Gastrocnemius medialis (tissue), 4 donors: ENCODE measurements around the gene CNTN2. TPM values are rescaled to one million over a fixed set of nuclear protein-coding genes. Genes with fewer than 3 reads are reported as not detected.

Experiments
- ATAC-seq, 2 donors: fragments of 150-250 bp; one replicate each; pipeline ENCODE4 v1.9.1; 2016
- DNase-seq, 2 donors: peaks; one replicate each; pipeline ENCODE4 v3.0.0-alpha.2; 2019
- H3K27ac ChIP-seq, 4 donors: fragments of 200-600 bp; sonication (generic); 1 replicate in 1 of 4; 2 replicates in 3 of 4; pipeline ENCODE4 v1.5.1; 2016 to 2018; ENCODE audit warnings: mild to moderate bottlenecking in 2 of 4, moderate library complexity in 1 of 4
- H3K27me3 ChIP-seq, 3 donors: fragments of 200-600 bp; sonication (generic) in 2 of 3; 1 replicate in 1 of 3; 2 replicates in 2 of 3; pipeline versions ENCODE4 v1.5.1 to v1.6.0; 2016 to 2019; ENCODE audit warnings: mild to moderate bottlenecking in 1 of 3, moderate library complexity in 1 of 3
- H3K36me3 ChIP-seq, 2 donors: fragments of 200-600 bp; sonication (generic) in 1 of 2; one replicate each; pipeline ENCODE4 v1.5.1; 2017 to 2018
- H3K4me1 ChIP-seq, 2 donors: fragments of 200-600 bp; sonication (generic) in 1 of 2; one replicate each; pipeline ENCODE4 v1.5.1; 2016 to 2017; ENCODE audit warnings: mild to moderate bottlenecking in 2 of 2
- H3K4me3 ChIP-seq, 4 donors: fragments of 200-600 bp; sonication (generic) in 3 of 4; 1 replicate in 1 of 4; 2 replicates in 3 of 4; pipeline ENCODE4 v1.5.1; 2016 to 2019; ENCODE audit warnings: mild to moderate bottlenecking in 2 of 4
- H3K9me3 ChIP-seq, 3 donors: fragments of 200-600 bp; sonication (generic) in 2 of 3; 1 replicate in 1 of 3; 2 replicates in 2 of 3; pipeline ENCODE4 v1.5.1; 2016 to 2019
- POLR2A ChIP-seq, 2 donors: fragments of 450-650 bp; IDR thresholded peaks; one replicate each; pipeline ENCODE4 v1.6.1; 2017; ENCODE audit warnings: antibody characterized with exemption in 2 of 2, mild to moderate bottlenecking in 2 of 2, moderate library complexity in 2 of 2
- in situ Hi-C, 4 donors: fragments of 200-750 bp; cut with MboI; loops; one replicate each; pipeline versions ENCODE4 v1.15.0 to v1.8.0; 2017; ENCODE audit warnings: low sequenced_read_pairs in 4 of 4
- intact Hi-C: fragments of 100-400 bp; cut with DNase I; formaldehyde crosslinking; loops from one replicate; pipeline ENCODE4 v1.15.1; 2023; ENCODE audit warnings: low total_unique reads
- total RNA-seq, 4 donors: library from RNA; depleted of rRNA; stranded (reverse); fragments of >200 nt; gene quantifications; one replicate each; pipeline versions ENCODE4 v1.1.0 to v1.2.3, GENCODE V29; 2016
- TF ChIP-seq, protein P1 (sequence below), 5 experiments: fragments of 450-650 bp in 3 of 5; fragments of 200-600 bp in 2 of 5; sonication (generic) in 2 of 5; IDR thresholded peaks in 4 of 5; conservative IDR thresholded peaks in 1 of 5; 1 replicate in 4 of 5; 2 replicates in 1 of 5; pipeline ENCODE4 v1.5.1; 2016 to 2019; ENCODE audit warnings: antibody characterized with exemption in 5 of 5, mild to moderate bottlenecking in 3 of 5, moderate library complexity in 3 of 5

Gene CNTN2
- total RNA-seq, 4 donors from 2014 or later: not detected

DNA sequence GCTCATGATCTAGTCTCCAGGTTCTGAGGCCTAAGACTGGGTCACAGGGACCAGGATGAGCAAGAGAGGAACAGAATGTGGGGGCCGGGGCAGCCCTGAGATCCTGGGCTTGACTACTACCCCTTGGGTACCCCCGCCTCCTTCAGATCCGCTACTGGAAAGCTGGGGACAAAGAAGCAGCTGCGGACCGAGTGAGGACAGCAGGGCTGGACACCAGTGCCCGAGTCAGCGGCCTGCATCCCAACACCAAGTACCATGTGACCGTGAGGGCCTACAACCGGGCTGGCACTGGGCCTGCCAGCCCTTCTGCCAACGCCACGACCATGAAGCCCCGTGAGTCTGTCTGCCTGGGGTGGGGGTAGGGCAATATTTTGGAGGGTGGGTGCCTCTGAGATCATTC, 28.8 kb downstream of the CNTN2 start:
- Histone ChIP-seq H3K36me3 (no peaks in the 10 kb centered on the region), H3K4me1 (no peaks in the 10 kb centered on the region), H3K27ac (no peak overlapping the region), H3K9me3 (no peaks in the 10 kb centered on the region), H3K4me3 (no peak overlapping the region), H3K27me3 (no peaks in the 10 kb centered on the region)
- intact Hi-C loops (no loop called here), in situ Hi-C loops (no loop called here)
- TF ChIP-seq, protein P1, sequence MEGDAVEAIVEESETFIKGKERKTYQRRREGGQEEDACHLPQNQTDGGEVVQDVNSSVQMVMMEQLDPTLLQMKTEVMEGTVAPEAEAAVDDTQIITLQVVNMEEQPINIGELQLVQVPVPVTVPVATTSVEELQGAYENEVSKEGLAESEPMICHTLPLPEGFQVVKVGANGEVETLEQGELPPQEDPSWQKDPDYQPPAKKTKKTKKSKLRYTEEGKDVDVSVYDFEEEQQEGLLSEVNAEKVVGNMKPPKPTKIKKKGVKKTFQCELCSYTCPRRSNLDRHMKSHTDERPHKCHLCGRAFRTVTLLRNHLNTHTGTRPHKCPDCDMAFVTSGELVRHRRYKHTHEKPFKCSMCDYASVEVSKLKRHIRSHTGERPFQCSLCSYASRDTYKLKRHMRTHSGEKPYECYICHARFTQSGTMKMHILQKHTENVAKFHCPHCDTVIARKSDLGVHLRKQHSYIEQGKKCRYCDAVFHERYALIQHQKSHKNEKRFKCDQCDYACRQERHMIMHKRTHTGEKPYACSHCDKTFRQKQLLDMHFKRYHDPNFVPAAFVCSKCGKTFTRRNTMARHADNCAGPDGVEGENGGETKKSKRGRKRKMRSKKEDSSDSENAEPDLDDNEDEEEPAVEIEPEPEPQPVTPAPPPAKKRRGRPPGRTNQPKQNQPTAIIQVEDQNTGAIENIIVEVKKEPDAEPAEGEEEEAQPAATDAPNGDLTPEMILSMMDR (IDR thresholded peaks at IDR 0.05 in 4 of 5, conservative IDR thresholded peaks at IDR 0.05 in 1 of 5): no peak
- TF ChIP-seq POLR2A (IDR thresholded peaks at IDR 0.05): no peak
- no peak for DNase-seq
- no peak for ATAC-seq

DNA sequence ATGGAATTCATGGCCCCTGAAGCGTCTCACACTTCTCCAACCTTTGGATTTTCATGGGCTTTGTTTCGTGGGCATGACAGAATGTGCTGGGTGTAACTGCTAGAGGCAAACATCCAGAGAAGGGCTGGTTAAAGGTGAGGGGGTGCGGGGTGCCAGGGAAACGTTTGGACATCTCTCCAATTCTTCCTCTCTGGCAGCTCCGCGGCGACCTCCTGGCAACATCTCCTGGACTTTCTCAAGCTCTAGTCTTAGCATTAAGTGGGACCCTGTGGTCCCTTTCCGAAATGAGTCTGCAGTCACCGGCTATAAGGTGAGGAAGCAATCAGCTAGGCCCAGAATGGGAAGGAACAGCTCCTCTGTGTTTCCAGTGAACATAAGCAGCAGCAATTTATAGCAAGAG, 29.3 kb downstream of the CNTN2 start:
- in situ Hi-C loops: no loop called here
- Histone ChIP-seq H3K36me3 (no peaks in the 10 kb centered on the region), H3K4me1 (no peaks in the 10 kb centered on the region), H3K4me3 (no peak overlapping the region), H3K27ac (no peak overlapping the region), H3K27me3 (no peaks in the 10 kb centered on the region), H3K9me3 (no peaks in the 10 kb centered on the region)
- intact Hi-C loops: no loop called here
- ATAC-seq (no peak), DNase-seq (no peak)
- no peak for TF ChIP-seq POLR2A (IDR thresholded peaks at IDR 0.05)
- TF ChIP-seq, protein P1 (IDR thresholded peaks at IDR 0.05 in 4 of 5, conservative IDR thresholded peaks at IDR 0.05 in 1 of 5): no peak

DNA sequence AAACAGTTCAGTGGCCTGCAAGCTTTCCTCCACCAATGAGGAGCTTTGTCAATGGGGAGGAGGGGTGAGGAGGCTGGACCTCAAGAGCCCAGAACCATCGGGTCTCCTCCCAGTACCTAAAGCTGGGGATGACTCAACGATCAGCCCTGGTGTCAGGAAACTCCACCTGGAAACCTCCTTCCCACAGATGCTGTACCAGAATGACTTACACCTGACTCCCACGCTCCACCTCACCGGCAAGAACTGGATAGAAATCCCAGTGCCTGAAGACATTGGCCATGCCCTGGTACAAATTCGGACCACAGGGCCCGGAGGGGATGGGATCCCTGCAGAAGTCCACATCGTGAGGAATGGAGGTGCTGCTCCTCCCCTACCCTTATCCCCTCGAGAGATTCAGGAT, 29.9 kb downstream of the CNTN2 start:
- no peaks in the 10 kb centered on the region for H3K36me3 ChIP-seq
- intact Hi-C loops (no loop called here), in situ Hi-C loops (no loop called here)
- TF ChIP-seq POLR2A (IDR thresholded peaks at IDR 0.05): no peak
- TF ChIP-seq, protein P1 (IDR thresholded peaks at IDR 0.05 in 4 of 5, conservative IDR thresholded peaks at IDR 0.05 in 1 of 5): no peak
- no peaks in the 10 kb centered on the region for H3K27me3 ChIP-seq
- H3K4me1 ChIP-seq: no peaks in the 10 kb centered on the region
- DNase-seq (no peak), ATAC-seq (no peak)
- H3K27ac ChIP-seq: no peak overlapping the region
- H3K9me3 ChIP-seq: no peaks in the 10 kb centered on the region
- no peak overlapping the region for H3K4me3 ChIP-seq

DNA sequence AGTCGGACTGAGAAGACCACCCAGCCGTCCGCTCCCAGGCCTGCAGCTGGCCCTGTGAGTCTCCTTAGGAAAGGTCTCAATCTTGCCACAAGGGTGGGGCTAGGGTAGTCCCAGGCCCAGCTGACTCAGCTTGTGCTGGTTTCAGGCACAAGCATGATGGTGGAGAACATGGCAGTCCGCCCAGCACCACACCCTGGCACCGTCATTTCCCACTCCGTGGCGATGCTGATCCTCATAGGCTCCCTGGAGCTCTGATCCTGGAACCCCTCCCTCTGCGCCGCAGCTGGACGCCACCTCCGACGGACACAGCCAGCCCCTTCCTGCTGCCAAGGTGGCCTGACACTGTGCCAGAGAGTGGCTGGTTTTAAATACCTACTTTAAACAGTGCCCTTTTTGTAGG, 30.5 kb downstream of the CNTN2 start:
- intact Hi-C loops: no loop called here
- no peak for TF ChIP-seq POLR2A (IDR thresholded peaks at IDR 0.05)
- TF ChIP-seq, protein P1 (IDR thresholded peaks at IDR 0.05 in 4 of 5, conservative IDR thresholded peaks at IDR 0.05 in 1 of 5): no peak

DNA sequence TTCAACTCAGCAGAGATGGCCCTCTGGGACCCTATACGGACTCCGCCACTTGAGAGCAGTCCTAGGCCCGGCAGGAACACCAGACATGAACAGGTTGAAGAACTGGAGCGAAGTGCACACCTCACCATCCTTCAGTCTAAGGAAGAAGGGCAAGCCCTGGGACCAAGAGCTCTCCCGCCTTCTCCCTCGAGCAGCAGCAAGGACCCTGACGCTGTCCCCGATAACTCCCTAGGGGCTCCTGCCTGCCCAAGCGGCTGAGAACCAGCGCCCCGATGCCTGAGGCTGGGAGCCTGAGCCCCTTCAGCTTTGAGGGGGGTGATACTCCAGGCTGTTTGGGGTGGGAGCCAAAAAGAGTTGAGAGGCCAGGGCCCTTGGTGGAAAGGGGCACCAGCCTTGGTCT, 31.1 kb downstream of the CNTN2 start:
- no peak for TF ChIP-seq POLR2A (IDR thresholded peaks at IDR 0.05)
- TF ChIP-seq, protein P1 (IDR thresholded peaks at IDR 0.05 in 4 of 5, conservative IDR thresholded peaks at IDR 0.05 in 1 of 5): no peak
- intact Hi-C loops: no loop called here
- Histone ChIP-seq H3K9me3 (no peaks in the 10 kb centered on the region), H3K27me3 (no peaks in the 10 kb centered on the region), H3K4me1 (no peaks in the 10 kb centered on the region), H3K36me3 (no peaks in the 10 kb centered on the region), H3K4me3 (no peak overlapping the region), H3K27ac (no peak overlapping the region)
- ATAC-seq: no peak
- DNase-seq: no peak
- in situ Hi-C loops: no loop called here

More for the DNA sequence above, 30.5 kb downstream of the CNTN2 start:
- Histone ChIP-seq H3K9me3 (no peaks in the 10 kb centered on the region), H3K27ac (no peak overlapping the region), H3K27me3 (no peaks in the 10 kb centered on the region), H3K4me1 (no peaks in the 10 kb centered on the region), H3K4me3 (no peak overlapping the region), H3K36me3 (no peaks in the 10 kb centered on the region)
- in situ Hi-C loops: no loop called here
- no peak for DNase-seq
- ATAC-seq: no peak
